GM19043 (cell line): Measurements from ENCODE around the gene FAM120AOS.

Source experiments
- ATAC-seq: cut with Tn5 transposase; IDR thresholded peaks from one replicate; pipeline ENCODE4 v1.9.1; 2021; ENCODE audit warnings: low read depth; ENCODE audit not compliant: unreplicated experiment

Gene FAM120AOS

DNA sequence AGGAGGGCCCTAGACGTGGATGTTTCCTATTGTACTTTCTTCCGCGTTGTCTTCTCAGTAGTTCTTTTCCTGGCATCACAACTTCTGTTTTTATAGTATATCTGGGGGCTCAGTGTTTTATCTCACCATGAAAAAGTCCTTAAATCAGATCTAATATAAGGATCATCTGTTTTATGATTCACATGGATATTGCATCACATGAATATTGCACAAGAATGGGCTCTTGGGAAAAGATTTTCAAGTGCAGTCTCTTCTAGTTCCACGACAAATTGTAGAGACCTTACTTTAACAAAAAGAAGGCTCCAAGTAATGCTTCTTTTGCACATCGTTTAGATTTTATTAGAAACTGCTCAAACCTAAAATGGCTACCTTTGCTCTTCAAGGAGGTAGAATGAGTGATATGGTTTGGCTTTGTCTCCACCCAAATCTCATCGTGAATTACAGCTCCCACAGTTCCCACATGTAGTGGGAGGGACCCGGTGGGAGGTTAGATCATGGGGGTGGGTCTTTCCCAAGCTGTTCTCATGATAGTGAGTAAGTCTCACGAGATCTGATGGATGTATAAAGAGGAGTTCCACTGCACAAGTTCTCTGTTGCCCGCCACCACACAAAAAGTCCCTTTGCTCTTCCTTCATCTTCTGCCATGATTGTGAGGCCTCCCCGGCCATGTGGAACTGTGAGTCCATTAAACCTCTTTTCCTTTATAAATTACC, 55.6 kb downstream of the FAM120AOS start:
- no peak for ATAC-seq
